ENCODE data around the gene NMT1.

NMT1 gene
- long read RNA-seq, donor 1, full-length matches to known transcripts, result 3 of 16 reads
- long read RNA-seq, donor 1, partial matches to known transcripts, result 13 of 16 reads
- long read RNA-seq, donor 1, other reads (novel, unspliced or antisense), result 0 of 16 reads
- long read RNA-seq, donor 2, full-length matches to known transcripts, result 6 of 14 reads
- long read RNA-seq, donor 2, partial matches to known transcripts, result 8 of 14 reads
- long read RNA-seq, donor 2, other reads (novel, unspliced or antisense), result 0 of 14 reads
- long read RNA-seq, donor 3, full-length matches to known transcripts, result 5 of 29 reads
- long read RNA-seq, donor 3, partial matches to known transcripts, result 24 of 29 reads
- long read RNA-seq, donor 3, other reads (novel, unspliced or antisense), result 0 of 29 reads
- long read RNA-seq, donor 4, full-length matches to known transcripts, result 12 of 26 reads
- long read RNA-seq, donor 4, partial matches to known transcripts, result 14 of 26 reads
- long read RNA-seq, donor 4, other reads (novel, unspliced or antisense), result 0 of 26 reads
- long read RNA-seq, donor 5, full-length matches to known transcripts, result 9 of 30 reads
- long read RNA-seq, donor 5, partial matches to known transcripts, result 21 of 30 reads
- long read RNA-seq, donor 5, other reads (novel, unspliced or antisense), result 0 of 30 reads
- long read RNA-seq, donor 6, full-length matches to known transcripts, result 5 of 16 reads
- long read RNA-seq, donor 6, partial matches to known transcripts, result 11 of 16 reads
- long read RNA-seq, donor 6, other reads (novel, unspliced or antisense), result 0 of 16 reads
- long read RNA-seq, donor 7, result 0 reads
- long read RNA-seq, donor 8, full-length matches to known transcripts, result 10 of 16 reads
- long read RNA-seq, donor 8, partial matches to known transcripts, result 6 of 16 reads
- long read RNA-seq, donor 8, other reads (novel, unspliced or antisense), result 0 of 16 reads

DNA sequence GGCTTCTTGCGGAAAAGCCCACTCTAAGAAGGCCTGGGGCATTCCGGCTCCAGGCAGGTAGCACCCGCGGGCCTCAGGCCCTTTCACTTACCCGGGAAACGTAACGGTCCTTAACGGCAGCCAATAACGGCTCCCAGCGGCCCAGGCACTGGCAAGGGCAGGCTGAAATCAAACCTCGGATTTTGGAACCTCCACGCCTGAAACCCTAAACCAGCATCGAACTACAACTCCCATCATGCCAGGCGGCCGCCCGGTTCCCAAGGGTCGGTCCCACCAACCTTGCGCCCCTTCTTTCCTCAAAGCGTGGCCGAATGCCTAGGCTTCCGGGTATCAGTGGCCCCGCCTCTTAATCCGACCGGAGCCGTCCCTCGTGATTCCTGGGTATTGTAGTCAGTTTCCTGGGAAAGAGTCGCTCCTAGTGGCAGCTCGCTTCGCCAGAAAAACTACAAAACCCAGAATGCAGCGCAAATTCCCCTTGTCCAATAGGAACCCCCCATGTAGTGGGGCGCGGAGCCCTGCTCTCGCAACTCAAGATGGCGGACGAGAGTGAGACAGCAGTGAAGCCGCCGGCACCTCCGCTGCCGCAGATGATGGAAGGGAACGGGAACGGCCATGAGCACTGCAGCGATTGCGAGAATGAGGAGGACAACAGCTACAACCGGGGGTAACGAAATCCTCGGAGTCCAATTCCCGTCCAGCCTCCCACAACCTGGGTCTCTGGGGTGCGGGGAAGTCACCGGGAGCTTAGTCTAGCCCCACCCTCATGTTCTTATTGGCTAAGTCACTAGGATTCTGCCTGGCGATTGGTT is at the start of gene NMT1:
Gene NMT1, plus strand, starts transcription at position 521 of the 809 bp plus-strand sequence. Its CDS starts 13 bp downstream, at position 534.
- DNase-seq, result peak; percentile 100

DNA sequence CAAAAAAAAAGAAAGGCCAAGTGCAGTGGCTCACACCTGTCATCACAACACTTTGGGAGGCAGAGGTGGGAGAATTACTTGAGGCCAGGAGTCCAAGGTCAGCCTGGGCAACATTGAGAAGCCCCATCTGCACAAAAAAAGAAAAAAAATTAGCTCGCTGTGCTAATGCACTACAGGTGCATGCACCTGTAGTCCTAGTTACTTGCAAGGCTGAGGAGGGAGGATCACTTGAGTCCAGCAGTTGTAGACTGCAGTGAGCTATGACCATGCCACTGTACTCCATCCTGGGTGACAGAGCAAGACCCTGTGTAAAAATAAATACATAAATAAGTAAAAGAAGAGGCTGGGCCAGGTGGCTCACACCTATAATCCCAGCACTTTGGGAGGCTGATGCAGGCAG is 49.4 kb upstream of the NMT1 start:
- DNase-seq, result no peak

DNA sequence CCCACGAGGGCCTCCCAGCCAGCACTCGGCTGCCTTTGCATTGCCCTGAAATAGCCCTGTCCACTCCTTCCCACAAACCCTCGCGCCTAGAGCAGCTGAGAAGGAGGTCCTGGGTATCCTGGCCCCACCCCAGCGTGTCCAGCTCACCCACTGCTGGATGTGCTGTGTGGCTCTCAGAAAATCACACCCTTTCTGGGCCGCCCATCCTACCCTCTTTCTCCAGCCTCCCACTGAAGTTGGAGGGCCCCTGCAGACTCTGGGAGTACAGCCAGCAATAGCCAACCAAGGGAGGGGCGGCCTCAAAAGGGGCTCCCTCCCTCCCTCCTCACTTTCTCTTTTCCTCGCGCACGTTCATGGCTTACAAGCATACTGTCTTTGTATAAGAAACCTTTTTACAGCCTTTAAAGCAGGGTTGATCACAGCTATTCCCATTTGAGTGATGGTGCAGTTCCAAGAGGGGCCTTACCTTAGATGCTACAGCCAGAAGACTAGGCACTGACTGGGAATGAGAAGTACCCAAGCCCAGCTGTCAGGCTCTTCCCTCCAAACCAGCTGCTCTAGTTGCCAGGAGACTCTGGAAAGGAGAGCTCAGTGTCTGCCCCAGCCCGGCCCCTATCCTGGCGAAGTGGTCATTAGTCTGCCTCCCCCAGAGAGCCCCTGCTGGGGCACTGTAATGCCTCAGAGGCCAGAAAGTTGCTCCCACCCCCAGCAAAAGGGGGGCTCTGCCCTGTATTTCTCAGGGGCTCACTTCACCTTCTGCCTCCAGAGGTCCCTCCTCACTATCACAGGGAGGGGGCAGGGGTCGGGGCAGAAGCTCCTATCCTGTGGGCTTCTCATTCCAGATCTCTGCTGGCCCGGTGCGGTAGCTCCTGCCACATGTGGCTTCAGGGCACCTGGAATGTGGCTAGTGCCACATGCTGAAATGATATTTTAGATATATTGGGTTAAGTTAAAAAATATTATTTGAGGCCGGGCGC is 47.8 kb upstream of the NMT1 start:
- no peak for DNase-seq

DNA sequence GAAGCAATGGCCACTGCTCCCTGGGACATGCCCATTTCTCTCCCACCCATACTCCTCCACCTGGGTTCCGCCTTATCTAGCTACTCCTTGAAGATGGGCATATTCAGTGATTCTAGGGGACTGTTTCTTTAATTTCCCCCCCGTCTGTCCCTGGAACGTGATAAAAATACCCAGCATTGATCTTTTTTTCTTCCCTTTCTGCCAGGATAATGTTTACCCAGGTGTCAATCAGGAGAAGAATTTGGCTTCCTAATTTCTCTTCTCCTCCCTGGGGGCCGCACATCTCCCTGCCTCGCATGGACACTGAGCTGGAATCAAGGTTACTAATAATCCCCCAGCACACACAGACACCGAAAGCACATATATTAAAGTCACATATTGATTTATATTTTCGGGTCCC is 44.9 kb upstream of the NMT1 start:
- DNase-seq, result no peak

DNA sequence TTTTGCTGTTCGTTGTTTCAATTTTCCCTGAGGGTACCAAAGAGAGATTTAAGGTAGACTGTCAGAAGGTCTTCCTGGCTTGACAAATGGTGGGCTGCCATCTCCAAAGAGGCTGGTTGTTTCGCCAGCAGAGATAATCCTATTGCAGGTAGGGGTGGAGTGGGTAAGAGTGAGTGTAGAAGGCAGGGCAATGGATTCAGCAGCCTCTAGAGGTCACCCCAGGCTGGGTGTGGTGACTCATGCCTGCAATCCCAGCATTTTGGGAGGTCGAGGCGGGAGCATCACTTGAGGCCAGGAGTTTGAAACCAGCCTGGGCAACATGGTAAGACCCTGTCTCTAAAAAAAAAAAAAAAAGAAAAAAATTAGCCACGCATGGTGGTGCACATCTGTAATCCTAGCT is 44.3 kb upstream of the NMT1 start:
- no peak for DNase-seq

DNA sequence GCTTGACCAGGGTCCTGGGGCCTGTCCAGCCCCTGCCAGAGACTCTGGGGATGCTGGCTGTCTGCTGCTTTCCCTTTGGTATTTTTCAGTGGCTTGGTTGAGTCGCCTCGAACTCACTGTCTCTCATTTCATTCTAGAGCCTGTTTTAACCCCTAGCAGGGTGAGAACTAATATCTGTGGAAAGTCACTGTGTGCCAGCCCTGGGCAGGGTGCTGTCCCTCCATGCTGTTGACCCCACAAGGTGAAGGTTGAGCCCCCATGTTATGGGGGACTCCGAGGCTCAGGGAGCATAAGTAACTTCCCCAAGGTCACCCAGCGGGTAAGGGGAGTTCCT is 42.6 kb upstream of the NMT1 start:
- DNase-seq, result no peak

DNA sequence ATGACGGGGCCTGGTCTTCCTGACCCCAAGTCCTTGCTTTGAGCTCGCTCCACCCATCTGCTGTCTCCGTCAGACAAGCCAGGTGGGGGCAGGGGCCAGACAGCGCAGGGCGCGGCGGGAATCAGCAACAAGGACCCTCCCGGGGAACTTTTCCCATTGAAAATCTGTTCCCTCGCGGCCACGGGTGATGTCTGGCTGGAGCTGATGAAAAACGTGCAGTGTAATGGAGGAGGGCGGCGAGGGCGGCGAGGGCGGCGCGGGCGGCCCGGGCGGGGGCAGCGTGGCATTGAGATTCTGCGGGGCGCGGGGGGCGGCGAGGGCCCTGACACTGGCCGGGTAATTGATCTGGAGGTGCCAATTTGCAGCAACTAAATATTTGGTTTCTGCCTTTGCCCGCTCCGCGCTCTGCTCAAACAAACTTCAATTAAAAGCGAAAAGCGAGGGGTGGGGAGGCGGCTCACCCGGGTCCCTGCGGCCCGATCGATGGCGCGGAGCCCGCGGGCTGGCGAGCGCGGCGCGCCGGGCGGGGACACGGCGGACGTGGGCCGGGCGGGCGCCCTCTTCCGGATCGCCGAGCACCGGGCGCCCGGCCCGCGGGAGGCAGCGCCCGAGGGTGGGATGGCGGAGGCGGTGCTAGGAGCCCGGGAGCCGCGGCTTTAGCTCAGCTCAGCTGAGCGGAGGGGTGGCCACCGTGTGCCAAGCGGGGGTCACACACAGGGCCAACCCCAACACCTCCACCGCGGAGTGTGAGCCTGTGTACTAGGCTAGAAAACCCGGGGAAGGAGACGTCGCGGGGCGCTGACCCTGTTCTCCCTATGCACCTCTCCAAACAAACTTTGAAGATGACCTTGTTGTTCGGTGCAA is 42.0 kb upstream of the NMT1 start:
- peak; percentile 67 for DNase-seq

DNA sequence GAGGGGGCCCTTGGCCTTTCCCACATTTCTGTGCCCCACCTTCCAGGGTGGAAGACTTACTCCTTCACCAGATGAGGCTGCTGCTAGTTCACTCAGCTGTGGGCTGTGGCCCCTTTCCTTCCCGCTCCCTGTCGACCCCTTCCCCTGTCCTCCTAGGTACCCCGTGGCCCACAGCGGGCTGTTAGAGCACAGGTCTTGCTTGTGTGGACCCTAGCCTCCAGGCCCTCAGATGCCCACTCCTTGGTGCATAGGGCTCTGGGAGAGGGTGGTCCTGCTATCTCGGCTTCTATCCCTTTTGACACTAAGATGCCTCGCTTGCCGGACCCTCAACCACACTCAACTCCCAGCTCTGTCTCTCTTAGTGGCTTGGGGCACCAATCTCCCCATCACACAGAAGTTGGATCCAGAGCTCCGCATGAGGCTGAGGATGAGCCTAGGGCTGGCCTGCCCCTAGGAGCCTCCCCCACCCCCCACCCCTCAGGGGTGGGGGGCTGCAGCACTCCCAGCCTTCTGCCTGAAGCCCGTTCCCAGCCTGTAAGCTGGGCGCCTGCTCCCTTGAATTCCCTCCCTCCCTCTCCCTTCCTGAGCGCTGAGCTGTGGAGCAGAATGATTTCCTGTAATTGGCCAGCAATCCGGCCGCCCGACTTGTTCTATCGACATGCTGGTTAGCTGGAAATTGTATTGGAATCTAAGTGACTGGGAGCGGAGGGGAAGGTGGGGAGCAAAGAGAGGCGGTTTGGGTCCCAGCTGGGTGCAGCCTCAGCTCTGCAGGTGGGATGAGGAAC is 40.6 kb upstream of the NMT1 start:
- DNase-seq, result peak; percentile 60

DNA sequence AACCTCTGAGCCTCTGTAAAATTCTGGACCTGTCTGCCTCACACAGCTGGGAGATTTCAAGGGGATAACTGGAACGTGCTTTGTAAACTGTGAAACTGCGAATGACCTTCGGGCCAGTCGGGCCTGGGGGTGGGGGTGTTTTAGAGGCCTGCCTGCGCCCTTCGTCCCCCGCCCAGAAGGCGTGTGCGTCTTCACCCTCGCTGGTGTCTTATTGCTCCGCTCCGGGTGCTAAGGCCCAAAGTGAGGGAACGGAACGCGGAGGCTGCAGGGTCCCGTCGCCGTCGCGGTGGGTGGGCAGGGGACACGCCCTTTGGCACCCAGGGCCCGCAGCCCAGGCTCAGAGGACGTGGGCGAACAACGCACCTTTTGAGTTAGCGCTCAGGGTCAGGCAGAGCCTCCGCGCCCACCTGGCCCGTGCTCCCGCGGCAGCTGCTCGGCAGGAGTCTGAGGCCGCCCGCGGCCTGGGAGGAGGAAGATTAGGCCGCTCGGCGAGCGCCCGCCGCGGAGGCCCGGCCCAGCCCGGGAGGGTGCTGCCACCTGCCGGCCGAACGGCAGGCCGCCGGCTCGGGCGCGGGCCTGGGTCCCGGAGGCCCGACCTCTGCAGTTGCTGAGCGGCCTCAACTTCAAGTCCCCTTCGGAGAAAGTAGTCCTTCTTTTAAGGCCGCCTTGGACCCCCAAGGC is 39.4 kb upstream of the NMT1 start:
- peak; percentile 85 for DNase-seq

DNA sequence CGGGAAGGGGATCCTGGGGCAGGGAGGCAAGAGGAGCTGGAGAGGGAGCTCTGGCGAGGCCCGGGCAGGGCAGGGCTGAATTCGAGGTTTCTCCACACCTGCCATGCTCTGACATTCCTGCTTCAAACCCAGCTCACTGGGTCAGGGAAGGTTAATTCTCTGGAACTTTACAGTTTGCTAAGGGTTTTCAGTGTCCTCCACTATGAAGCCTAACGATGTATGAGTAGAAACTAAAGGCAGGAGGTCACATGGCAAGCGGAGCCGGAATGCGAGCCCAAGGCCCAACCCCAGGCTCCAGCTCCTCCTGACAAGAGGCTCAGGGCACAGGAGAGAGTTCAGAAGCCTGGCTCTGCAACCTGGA is 38.8 kb upstream of the NMT1 start:
- no peak for DNase-seq

DNA sequence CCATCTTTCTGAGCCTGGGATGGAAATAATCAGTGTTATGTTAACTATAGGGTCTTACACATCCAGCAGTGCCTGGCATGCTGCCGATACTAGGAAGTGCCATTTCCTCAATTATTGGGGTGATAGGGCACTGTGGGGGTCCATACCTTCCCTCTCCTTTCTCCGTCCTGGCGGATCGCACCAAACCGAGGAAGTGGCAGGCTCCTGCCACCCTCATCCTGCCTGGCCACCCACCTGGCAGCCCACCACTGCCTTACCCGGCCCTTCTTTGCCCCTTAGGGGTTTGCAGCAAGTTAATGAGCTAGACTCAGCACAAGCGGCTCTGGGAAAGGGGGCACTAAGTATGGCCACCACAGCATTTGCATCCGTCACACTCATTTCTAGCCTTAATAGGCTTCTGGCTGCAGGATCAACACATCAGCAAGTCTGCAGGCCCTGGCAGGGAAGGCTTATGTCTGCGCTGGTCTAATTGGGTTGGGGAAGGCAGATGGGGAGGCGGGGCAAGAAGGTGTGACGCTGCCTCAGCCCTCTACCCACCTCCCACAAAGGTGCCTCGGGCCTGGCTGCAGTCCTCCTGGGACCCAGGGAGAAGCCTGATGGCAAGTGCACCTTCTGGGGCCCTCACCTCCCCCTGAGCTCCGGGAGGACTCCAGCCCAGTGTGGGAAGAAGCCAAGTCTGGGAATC is 38.3 kb upstream of the NMT1 start:
- no peak for DNase-seq

DNA sequence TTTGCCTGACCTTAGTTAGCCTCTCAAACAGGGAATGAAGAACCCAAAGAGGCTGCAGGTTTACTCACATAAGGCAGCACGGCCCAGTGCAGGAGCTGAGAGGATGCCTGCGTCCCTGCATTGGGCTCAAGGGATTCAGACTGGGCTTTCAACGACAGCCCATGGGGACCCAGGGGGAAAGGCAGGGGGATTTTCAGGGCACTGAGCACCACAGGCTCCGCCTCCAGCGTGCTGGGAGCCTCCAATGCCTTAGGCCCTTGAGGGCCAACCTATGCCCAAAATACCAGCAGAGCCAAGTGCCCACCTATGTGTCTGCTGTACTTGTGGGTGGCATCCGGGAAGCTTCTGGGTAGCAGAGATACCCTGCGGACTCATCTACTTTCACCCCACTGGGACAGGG is 32.0 kb upstream of the NMT1 start:
- DNase-seq, result no peak

DNA sequence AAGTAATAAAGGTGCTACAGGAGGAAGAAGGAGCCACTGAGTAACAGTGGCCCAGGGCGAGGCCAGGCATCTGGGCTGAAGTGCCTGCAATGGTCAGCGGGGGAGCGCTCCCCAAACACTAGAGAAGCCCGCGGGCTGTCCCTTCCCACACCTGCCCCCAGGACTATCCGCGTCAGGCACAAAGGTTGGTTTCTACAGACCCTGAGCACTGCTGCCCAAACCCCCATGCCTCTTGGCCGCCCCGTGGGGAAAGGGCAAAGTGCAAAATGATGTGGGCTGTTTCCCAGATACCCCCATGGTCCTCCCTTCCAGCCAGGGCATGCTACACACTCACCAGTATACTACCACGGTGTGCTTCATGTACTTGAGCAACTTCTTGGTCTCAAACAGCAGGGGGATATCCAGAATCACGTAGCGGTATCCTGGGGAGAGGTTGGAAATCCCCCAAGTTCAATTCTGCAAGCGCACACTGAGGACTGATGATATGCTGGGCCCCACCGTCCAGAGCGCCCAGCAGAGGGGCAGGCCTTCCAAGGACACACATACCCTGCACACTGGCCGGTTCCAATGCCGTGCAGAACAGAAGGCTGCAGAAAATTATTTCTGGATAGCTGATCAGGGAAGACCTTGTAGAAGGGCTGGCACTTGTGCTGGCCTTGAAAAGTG is 31.2 kb upstream of the NMT1 start:
- DNase-seq, result no peak

DNA sequence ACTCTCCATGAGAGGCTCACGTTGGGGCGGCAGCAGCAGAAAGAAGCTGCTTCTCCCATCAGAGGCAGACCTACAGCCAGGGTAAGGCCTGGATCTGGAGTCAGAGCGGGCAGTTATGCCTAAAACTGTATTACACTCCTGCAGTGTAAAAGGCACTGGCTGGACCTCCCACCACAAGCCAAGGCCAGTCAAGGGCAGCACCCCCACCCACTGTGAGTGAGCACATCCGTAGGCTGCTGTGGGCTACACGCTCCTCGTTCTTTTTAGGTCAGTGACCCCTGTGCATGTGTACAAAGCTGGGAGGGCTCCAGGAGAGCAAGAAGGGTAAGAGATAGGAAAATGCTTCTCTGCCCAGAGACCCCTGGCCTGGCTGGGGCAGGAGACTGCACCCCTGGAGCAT is 30.4 kb upstream of the NMT1 start:
- DNase-seq, result no peak

DNA sequence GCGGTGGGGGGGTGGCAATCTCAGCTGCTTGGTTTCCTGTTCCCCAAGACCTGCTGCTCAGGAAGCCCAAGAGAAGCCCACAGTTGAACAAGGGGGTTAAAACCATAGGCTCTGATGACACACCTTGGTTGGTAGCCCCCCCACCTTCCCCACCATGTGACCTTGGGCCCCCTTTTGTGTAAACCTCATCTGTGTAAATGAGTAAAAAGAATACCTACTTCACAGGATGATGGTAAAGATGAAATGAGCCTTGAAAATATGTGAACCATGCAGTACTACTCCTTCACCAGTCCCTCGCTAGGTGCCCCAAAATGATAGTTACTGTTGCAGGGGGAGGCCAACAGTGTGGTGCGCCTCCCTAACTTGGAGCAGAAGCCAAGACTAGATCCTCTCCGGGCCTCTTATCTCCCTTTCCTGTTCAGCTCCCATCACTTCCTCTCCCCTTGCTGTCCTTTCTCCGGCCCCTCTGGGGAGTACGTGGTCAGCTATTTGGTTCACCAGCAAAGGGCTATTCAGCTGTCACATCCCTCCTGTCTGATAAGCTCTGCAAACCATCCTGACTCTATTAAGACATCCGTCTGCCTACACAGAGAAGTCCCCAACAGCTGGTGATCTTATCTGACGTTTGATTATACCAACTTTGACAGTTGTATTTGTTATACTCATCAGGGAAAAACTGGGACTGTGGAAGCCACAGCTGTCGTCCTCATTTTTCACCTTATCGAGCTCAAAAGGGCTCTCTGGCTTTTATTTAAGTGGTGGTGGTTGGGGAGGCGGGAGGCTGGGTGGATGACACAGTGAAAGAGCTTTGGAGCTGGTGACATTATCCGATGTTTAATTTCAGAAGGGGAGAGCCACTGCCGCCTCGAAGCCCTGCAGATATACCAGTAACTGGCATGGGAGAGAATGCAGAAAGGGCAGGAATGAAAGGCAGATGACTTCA is 29.6 kb upstream of the NMT1 start:
- no peak for DNase-seq

DNA sequence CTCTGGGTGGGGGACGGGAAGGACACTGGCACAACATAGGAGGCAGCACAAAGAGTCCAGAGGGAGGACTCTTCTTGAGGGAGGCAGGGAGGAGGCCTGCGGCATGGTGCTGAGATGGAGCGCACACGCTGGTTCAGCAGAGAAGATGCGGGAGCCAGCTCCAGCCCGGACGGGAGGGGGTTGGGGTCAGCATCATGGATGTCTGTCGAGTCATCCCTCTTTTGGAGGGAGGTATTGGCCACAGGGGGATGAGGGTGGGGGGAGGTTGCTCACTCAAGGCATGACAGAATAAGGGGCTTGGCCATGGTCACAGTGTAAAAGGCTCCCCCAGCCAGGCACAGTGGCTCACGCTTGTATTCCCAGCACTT is 29.0 kb upstream of the NMT1 start:
- no peak for DNase-seq

DNA sequence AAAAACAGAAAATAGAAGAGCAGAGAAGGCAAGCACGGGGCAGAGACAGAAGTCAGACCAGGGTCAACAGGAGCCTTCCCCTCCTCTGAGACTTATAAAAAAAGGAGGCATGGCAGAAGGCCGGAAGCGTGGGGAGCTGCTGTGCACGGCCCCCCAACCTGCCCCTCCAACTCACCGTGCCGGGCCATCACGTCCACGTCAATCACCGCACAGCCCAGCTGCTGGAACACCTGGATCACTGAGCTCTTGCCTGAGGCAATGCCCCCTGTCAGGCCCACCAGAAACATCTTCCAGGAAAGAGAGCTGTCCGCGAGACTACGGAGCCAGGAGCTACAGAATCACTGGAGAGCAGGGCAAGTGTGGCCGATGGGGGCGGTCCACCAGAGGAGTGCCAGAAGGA is 26.5 kb upstream of the NMT1 start:
- DNase-seq, result no peak

All from right kidney (tissue), 9 donors.